Measurements from ENCODE around the gene REEP6.
"Not testable (repeated sequence)": the region's sequence is repeated elsewhere in the genome, so short reads cannot be mapped to it uniquely, and the experiment has no call there.

REEP6 gene

DNA sequence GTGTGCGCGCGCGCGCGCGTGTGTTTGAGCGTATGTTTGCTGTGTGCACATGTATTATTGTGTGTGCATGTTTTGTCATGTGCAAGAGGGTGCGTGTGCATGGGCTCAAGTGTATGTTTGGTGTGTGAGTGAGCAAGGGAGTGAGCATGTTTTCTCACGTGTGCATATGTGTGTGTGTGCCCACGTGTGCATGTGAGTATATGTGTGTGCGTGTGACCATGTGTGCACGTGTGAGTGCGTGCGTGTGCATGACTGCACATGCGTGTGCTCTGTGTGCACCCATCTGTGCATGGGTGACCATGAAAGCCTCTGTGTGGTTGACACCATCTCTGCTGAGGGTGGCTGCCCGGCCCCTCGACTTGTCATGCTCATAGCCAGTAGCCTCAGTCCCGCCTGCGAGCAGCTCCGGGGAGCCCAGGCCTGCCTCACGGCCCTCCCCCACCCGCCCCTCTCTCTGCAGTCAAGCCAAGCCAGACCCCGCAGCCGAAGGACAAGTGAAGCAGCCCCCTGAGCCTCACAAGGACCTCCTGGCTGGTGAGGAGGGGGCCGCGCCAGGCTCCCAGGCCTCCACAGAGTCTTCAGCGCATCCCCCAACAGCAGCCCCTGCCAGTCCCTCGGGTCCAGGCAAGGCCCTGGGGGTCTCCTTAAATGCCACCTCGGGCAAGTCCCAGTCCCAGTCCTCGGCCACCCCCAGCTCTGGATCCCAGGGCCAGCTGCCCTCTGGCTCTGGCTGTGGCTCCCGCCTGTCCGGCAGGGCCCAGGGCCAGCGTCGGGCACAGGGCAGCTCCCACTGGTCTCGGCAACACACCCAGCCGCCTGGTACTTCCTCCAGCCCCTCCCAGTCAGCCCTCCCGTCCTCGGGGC, 6.0 kb downstream of the REEP6 start:
- no peak for DNase-seq (ENCODE audit: extremely low read depth, low read depth)
- TF ChIP-seq CTCF (IDR thresholded peaks at IDR 0.05; ENCODE audit: low read depth, low read length): no peak

DNA sequence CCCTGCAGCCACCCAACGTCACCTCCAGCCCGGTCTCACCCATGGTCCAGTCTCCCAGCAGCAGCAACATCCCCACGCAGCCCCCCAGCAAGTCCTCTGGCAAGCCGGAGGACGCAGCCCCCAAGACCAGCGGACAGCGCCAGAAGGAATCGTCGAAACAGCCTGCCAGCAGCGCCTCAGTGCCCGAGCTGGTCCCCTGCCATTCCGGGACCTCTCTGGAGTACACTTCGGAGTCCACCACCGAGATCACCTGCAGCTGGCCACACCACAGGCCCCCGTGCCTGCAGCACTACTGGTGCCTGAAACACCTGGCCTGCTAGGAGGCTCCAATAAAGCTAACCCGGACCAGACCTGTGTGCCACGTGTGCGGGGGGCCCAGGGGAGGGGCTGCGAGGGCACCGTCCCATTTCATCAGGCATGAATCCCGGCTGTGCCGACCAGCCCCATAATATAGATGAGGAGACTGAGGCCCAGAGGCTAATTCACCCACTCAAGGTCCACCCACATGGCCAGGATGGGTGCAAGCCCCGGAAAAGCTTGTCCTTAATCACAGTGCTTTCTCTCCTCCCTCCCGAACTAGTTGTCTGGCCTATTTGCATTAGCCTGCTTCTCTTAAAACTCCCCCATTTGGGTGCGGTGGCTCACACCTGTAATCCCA, 6.7 kb downstream of the REEP6 start:
- TF ChIP-seq CTCF (IDR thresholded peaks at IDR 0.05; ENCODE audit: low read depth, low read length): no peak
- DNase-seq (ENCODE audit: extremely low read depth, low read depth): no peak

- not testable (repeated sequence) for DNase-seq (ENCODE audit: extremely low read depth, low read depth)
Observed at GRCh38 chr19:1499231-1499630, 8.2 kb downstream of the REEP6 start.

- DNase-seq (ENCODE audit: extremely low read depth, low read depth): no peak
- TF ChIP-seq CTCF (IDR thresholded peaks at IDR 0.05; ENCODE audit: low read depth, low read length): no peak
Observed at GRCh38 chr19:1501200-1501595, 10.2 kb downstream of the REEP6 start.

DNA sequence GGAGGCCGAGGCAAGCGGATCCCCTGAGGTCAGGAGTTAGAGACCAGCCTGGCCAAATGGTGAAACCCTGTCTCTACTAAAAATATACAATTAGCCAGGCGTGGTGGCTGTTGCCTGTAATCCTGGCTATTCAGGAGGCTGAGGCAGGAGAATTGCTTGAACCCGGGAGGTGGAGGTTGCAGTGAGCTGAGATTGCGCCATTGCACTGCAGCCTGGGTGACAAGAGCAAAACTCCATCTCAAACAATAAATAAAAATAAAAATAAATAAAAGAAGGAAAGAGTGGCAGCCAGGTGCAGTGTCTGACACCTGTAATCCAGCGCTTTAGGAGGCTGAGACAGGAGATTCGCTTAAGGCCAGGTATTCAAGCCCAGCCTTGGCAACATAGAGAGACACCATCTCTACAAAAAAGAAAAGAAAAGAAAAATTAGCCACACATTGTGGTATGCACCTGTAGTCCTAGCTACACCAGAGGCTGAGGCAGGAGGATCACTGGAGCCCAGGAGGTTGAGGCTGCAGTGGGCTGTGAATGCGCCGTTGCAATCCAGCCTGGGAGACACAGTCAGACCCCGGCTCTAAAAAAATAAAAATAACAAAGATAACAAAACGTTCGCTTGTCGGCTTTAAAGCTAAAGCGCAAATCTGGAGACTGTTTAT, 11.6 kb downstream of the REEP6 start:
- no peak for TF ChIP-seq CTCF (IDR thresholded peaks at IDR 0.05; ENCODE audit: low read depth, low read length)
- no peak for DNase-seq (ENCODE audit: extremely low read depth, low read depth)

GRCh38 chr19:1503089-1503924, 12.3 kb downstream of the REEP6 start:
- DNase-seq (ENCODE audit: extremely low read depth, low read depth): no peak

More at GRCh38 chr19:1503089-1503924, 12.3 kb downstream of the REEP6 start:
- peak; percentile 67 for TF ChIP-seq CTCF (IDR thresholded peaks at IDR 0.05; ENCODE audit: low read depth, low read length)

Measured in AG09319 (cell line).